ENCODE measurements around the gene SLC24A3.

The SLC24A3 gene

DNA sequence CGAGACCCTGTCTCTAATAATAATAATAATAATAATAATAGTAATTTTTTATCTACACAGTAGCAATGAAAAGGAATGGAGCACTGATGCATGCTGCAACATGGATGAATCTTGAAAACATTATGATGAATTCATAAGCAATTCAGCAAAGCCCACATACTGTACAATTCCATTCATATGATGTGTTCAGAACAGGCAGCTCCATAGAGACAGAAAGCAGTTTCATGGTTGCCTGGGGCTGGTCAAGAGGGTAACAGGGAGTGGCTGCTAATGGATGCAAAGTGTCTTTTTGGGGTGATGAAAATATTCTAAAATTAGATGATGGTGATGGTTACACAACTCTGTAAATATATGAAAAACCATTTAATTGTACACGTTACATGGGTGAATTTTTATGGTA is 43.6 kb downstream of the SLC24A3 start:
- in situ Hi-C loops (cut with HindIII; ENCODE audit: low sequenced_read_pairs): no loop called here
- H3K4me3 ChIP-seq (ENCODE audit: low read depth, low read length): no peak overlapping the region
- no peak for DNase-seq (ENCODE audit: low read depth)
- no peak for TF ChIP-seq CTCF (IDR thresholded peaks at IDR 0.05; ENCODE audit: low read depth, low read length, missing control alignments)

DNA sequence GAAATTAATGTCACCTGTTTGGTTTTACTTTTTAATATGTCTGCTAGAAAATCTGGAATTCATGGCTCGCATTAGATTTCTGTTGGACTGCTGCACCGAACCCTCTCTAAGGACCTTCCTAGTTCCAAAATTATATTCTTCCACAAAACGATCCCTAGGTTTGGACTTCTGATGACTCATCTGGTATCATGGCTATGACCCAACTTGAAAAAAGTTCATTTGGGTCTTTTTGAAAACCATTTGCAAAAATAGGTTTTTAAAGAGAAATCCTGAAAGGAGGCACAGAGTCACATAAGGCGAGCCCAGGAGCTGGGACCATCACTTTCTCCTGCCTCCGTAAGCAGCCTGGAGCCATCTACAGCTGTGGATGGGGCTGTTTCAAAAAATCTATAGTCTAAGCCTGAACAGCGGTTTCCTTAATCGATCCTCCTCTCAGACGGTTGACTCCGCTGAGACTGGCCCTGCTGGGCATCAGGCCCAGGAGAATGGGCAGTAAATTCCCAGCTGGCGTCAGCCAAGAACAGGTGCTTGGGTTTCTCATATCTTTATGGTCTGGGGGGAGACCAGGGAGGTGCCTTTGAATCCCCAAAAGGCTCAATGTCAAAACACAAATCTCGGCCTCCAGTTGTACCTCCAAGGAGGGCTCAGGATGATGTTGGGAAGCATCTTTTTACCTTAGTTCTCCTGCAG is 44.6 kb downstream of the SLC24A3 start:
- no peak for DNase-seq (ENCODE audit: low read depth)
- in situ Hi-C loops (cut with HindIII; ENCODE audit: low sequenced_read_pairs): no loop called here
- TF ChIP-seq CTCF (IDR thresholded peaks at IDR 0.05; ENCODE audit: low read depth, low read length, missing control alignments): no peak
- H3K4me3 ChIP-seq (ENCODE audit: low read depth, low read length): no peak overlapping the region

- TF ChIP-seq CTCF (IDR thresholded peaks at IDR 0.05; ENCODE audit: low read depth, low read length, missing control alignments): no peak
- no peak overlapping the region for H3K4me3 ChIP-seq (ENCODE audit: low read depth, low read length)
- in situ Hi-C loops (cut with HindIII; ENCODE audit: low sequenced_read_pairs): no loop called here
- no peak for DNase-seq (ENCODE audit: low read depth)
These were observed 45.4 kb downstream of the SLC24A3 start for GRCh38 chr20:19257865-19258264.

- DNase-seq (ENCODE audit: low read depth): no peak
- in situ Hi-C loops (cut with HindIII; ENCODE audit: low sequenced_read_pairs): no loop called here
- no peak overlapping the region for H3K4me3 ChIP-seq (ENCODE audit: low read depth, low read length)
- no peak for TF ChIP-seq CTCF (IDR thresholded peaks at IDR 0.05; ENCODE audit: low read depth, low read length, missing control alignments)
These were observed 46.7 kb downstream of the SLC24A3 start for GRCh38 chr20:19259141-19259591.

GRCh38 chr20:19260412-19261090 is 48.1 kb downstream of the SLC24A3 start:
- DNase-seq (ENCODE audit: low read depth): no peak

DNA sequence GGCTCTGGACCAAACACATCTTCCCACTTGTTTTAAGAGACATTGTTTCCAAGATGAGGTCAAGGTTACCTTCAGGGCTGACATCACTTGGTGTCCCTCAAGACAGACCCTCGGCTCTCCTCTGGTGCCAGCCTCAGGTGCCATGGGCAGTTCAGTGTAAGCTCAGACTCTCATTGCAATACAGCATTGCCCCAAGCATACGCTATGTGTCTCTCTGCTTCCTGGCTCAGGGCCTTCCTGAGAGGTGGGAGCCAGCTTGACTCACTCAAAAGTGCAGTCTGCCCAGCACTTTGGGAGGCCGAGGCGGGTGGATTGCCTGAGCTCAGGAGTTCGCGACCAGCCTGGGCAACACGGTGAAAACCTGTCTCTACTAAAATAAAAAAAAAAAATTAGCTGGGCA is 51.7 kb downstream of the SLC24A3 start:
- no peak for TF ChIP-seq CTCF (IDR thresholded peaks at IDR 0.05; ENCODE audit: low read depth, low read length, missing control alignments)
- H3K4me3 ChIP-seq (ENCODE audit: low read depth, low read length): no peak overlapping the region
- in situ Hi-C loops (cut with HindIII; ENCODE audit: low sequenced_read_pairs): no loop called here
- DNase-seq (ENCODE audit: low read depth): no peak

More at GRCh38 chr20:19260412-19261090, 48.1 kb downstream of the SLC24A3 start:
- in situ Hi-C loops (cut with HindIII; ENCODE audit: low sequenced_read_pairs): no loop called here
- TF ChIP-seq CTCF (IDR thresholded peaks at IDR 0.05; ENCODE audit: low read depth, low read length, missing control alignments): no peak
- H3K4me3 ChIP-seq (ENCODE audit: low read depth, low read length): no peak overlapping the region
